Stimulated activated CD4-positive, alpha-beta T cell treated with anti-CD3 and anti-CD28 coated beads, Interleukin-15, amount 100 ng/mL, for 48 hours (primary cell): Measurements from ENCODE around the gene GAL3ST1.
"Not testable (repeated sequence)": the region's sequence is repeated elsewhere in the genome, so short reads cannot be mapped to it uniquely, and the experiment has no call there.

Experiments used
- DNase-seq, 2 donors: peaks; one replicate each; pipeline ENCODE4 v3.0.0-alpha.2; 2020; ENCODE audit warnings: low read depth in 2 of 2

GAL3ST1 gene

GRCh38 chr22:30564761-30565119, 9.7 kb downstream of the GAL3ST1 start:
- no peak for DNase-seq

DNA sequence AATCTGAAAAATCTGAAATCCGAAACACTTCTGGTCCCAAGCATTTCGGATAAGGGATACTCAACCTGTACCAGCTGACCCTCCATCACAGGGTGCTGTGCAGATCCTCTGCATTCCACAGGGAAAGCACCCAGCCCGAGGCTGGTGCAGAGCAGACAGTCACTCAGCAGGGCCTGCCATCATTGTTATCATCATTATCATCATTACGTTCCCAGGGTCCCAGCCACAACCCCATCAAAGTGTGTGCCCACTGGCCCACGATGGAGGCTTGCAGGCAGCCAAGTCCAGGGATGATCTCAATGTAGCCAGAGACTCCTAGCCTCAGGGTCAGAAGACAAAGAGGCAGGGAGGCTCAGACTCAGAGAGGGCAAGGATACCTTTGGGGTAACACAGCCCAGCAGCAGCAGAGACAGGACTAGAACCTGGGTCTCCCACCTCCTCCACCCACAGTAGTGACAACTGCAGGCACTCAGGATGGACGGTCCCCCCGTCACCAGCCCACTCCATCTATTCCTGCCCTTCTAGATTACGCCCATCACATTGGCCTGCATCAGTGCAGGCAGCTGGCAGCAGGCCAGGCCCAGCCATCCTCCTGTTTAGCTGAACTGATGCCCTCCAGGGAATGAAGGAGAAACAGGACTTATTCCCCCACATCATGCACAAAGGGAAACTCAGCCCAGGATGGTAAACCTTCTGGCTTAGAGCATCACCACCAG, 10.3 kb downstream of the GAL3ST1 start:
- DNase-seq: no peak

DNA sequence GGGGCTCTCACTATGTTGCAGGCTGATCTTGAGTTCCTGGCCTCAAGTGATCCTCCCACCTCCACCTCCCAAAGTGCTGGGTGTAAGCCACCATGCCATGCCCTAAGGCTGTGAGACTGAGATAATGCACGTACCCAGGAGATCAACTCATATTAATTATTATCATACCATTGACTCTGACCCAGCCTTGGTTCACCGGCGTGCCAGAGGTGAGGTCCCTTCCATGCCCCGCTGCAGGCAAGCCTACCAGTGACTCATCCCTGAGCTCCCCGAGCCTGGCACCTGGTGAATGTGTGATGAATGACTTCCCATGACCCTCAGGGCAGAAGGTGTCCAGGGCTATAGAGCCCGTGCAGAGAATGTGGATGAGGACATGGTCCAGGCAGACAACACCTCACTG, 12.1 kb downstream of the GAL3ST1 start:
- DNase-seq: no peak

DNA sequence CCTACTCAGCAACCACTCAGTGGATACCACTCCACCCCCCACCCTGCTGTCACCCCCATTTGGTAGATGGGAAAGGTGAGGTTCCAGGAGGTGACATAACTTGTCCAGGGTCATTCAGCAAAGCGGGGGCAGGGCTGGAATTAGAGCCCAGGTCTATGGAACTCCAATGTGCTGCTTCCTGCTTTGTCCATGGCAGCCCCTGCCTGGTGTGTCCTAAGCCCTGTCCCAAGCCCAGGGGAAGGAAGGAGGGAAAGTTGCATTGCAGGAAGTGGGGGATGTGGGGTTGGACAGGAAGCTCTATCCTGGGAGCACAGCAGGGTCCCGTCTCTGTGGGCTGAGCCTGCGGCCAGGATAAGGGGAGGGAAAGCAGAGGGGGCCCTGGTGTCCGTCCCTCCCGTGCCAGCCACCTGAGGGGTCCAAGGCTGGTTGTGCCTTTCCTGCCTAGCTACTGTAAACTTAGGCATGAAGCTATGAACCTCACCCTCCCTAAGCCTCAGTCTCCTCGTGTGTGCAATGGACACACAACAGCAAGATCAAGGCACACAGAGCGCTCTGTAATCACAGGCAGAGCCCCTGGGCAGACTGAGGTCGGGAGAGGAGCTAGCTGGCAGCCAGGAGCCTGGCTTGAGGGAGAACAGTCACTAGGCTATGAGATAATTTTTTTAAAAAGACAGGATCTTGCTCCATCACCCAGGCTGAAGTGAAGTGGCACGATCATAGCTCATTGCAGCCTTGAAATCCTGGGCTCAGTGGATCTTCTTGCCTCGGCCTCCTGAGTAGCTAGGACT, 12.9 kb downstream of the GAL3ST1 start:
- no peak for DNase-seq

GRCh38 chr22:30560643-30561202, 13.7 kb downstream of the GAL3ST1 start:
- peak; percentile 10 to 17 for DNase-seq

GRCh38 chr22:30559889-30560288, 14.6 kb downstream of the GAL3ST1 start:
- DNase-seq: no peak

- DNase-seq: no peak
These were observed 17.2 kb downstream of the GAL3ST1 start for GRCh38 chr22:30557243-30557642.

- DNase-seq: no peak
These were observed 18.1 kb downstream of the GAL3ST1 start for GRCh38 chr22:30556388-30556787.

GRCh38 chr22:30555282-30556210, 18.9 kb downstream of the GAL3ST1 start:
- DNase-seq: no peak

DNA sequence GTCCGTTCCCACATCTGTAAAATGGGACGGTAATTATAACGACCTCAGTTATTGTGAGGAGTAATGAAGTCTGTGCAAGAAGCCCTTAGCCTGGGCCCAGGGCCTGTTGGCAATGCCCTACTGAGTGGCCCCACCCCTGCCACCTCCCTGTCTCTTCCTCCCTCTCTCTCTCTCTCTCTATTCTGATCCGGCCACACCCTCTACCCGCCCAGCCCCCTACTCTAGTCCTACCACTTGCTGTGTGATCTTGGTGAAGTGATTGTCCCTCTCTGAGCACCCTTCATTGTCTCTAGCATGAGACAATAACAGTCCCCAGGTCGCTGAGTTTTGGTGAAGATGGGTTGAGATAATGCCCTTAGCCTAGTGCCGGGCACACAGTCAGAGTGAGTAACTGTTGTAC, 20.5 kb downstream of the GAL3ST1 start:
- DNase-seq: no peak

DNA sequence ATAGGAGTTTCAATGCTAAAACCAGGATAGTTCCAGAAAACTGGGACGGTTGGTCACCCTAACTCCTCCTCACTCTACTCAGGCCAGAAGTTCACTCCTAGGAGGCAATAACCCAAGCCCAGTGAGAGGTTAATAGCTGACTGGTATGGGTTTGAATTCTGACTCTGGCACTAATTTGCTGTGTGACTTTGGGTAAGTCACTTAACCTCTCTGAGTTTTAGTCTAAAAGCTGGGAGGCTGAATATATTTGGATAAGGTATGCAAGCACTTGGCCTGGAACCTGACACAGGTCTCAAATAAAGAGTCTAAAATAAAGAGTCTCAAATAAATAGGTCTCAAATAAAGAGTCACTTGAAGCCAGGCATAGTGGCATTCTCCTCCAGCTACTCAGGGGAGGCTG, 21.7 kb downstream of the GAL3ST1 start:
- no peak for DNase-seq

DNA sequence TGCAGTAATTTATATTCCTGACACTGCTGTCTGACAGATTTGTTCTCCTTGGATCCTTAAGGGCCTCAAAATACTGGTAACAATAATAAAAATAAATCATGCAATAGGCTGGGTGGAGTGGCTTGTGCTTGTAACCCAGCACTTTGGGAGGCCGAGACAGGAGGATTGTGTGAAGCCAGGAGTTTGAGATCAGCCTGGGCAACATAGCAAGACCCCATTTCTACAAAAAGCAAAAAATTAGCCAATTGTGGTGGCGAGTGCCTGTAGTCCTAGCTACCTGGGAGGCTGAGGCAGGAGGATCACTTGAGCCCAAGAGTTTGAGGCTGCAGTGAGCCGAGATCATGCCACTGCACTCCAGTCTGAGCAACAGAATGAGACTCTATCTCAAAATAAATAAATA, 22.7 kb downstream of the GAL3ST1 start:
- not testable (repeated sequence) for DNase-seq

GRCh38 chr22:30547188-30547587, 27.3 kb downstream of the GAL3ST1 start:
- DNase-seq: no peak

GRCh38 chr22:30546616-30547015, 27.8 kb downstream of the GAL3ST1 start, which contains the start of gene SEC14L6:
Gene SEC14L6, minus strand, starts transcription at chr22:30546741. Its CDS starts 59 bp downstream, at chr22:30546682.
- no peak for DNase-seq

DNA sequence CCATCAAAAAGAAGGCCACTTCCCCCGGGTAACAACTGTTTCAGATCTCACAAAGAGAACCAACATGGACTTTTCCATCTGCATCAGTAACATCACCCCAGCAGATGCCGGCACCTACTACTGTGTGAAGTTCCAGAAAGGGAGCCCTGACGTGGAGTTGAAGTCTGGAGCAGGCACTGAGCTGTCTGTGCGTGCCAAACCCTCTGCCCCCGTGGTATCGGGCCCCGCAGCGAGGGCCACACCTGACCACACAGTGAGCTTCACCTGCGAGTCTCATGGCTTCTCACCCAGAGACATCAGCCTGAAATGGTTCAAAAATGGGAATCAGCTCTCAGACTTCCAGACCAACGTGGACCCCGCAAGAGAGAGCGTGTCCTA, 31.7 kb downstream of the GAL3ST1 start:
- DNase-seq: no peak

DNA sequence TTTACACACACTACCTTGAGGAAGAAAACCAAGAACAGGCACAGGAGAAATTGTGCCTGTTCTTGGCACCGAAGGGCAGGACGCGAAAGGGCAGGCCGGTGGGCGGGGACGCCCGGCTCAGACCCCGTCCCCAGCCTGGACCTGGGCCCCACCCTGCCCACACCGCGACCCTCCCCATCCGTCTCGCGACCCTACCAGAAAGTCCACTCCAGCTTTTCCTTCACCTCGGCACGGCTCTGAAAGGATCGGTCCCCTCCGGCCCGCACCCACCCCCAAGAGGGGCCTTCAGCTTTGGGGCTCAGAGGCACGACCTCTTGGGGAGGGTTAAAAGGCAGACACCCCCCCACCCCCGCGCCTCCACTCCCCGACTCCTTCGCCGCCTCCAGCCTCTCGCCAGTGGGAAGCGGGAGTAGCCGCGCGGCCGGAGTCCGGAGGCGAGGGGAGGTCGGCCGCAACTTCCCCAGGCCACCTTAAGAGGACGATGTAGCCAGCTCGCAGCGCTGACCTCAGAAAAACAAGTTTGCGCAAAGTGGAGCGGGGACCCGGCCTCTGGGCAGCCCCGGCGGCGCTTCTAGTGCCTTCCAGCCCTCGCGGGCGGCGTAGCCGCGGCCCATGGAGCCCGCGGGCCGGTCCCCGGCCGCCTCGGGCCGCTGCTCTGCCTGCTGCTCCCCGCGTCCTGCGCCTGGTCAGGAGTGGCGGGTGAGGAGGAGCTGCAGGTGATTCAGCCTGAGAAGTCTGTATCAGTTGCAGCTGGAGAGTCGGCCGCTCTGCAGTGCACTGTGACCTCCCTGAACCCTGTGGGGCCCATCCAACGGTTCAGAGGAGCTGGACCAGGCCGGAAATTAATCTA, 32.3 kb downstream of the GAL3ST1 start:
- DNase-seq: no peak

- not testable (repeated sequence) for DNase-seq
These were observed 33.0 kb downstream of the GAL3ST1 start for GRCh38 chr22:30541511-30541910.

DNA sequence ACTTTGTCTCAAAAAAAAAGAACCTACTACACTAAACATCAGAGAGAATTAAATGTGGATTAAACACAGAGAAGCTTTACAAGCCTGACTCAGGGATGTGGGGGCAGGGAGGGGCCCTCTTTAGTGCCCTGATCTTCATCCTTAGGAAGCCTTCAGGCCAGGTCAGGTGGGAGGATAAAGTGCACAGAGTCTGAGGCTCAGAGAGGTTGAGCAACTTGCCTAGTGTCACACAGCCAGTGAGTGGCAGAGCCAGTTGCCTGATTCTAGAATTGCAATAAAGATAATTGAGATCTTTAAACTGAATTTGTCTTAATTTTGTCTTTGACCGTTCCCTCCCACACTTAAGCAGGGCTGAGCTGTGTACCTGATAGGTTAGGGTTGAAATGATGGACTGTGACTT, 35.1 kb downstream of the GAL3ST1 start:
- no peak for DNase-seq

GRCh38 chr22:30538280-30538679, 36.2 kb downstream of the GAL3ST1 start:
- DNase-seq: no peak

DNA sequence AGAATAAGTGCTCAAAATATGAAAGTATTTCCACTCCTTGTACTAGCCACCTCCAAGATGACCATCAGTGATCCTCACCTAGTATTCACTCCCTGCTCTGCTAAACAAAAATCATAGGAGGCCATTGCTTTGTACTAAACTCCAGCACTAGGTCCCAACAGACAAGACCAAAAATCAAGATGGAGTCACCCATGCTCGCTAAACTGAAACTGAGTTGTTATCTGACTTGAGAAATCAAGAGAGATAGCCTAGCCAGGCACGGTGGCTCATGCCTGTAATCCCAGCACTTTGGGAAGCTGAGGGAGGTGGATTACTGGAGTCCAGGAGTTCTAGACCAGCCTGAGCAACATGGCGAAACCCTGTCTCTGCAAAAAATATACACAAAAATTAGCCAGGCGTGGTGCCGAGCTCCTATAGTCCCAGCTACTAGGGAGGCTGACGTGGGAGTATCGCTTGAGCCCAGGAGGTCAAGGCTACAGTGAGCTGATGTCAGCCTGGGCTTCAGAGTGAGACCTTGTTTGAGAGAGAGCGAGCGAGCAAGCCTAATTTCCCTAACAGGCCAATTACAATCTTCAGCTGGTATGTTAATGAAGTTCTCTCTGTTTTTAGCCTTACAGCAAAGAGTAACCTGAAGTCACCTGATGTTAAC, 37.3 kb downstream of the GAL3ST1 start:
- no peak for DNase-seq
